ENCODE measurements around the gene TAF11. TPM values are rescaled to one million over a fixed set of nuclear protein-coding genes. Genes with fewer than 3 reads are reported as not detected.
"Not testable (repeated sequence)": the region's sequence is repeated elsewhere in the genome, so short reads cannot be mapped to it uniquely, and the experiment has no call there.

TAF11 gene
- total RNA-seq, 1 donor from 2014 or later = 28.0 TPM

- no peak for ATAC-seq (ENCODE audit: low read depth)
- ChIA-PET POLR2A (interaction anchor here (0.6 kb wide), 1 partner anchor 516 kb away, joined by 4 read pairs; no protein-coding TSS in a partner anchor), CTCF (no interaction called here)
- intact Hi-C loops (cut with micrococcal nuclease) = no loop called here
- Mint-ChIP-seq H3K27ac (no peak overlapping the region), H3K27me3 (no peaks in the 10 kb centered on the region), H3K4me3 (no peak overlapping the region), H3K36me3 (ENCODE audit: low read depth) (peaks cover 64% of the 10 kb centered on the region), H3K9me3 (no peaks in the 10 kb centered on the region), H3K4me1 (no peaks in the 10 kb centered on the region)
- no peak for DNase-seq
- TF ChIP-seq, protein P1, sequence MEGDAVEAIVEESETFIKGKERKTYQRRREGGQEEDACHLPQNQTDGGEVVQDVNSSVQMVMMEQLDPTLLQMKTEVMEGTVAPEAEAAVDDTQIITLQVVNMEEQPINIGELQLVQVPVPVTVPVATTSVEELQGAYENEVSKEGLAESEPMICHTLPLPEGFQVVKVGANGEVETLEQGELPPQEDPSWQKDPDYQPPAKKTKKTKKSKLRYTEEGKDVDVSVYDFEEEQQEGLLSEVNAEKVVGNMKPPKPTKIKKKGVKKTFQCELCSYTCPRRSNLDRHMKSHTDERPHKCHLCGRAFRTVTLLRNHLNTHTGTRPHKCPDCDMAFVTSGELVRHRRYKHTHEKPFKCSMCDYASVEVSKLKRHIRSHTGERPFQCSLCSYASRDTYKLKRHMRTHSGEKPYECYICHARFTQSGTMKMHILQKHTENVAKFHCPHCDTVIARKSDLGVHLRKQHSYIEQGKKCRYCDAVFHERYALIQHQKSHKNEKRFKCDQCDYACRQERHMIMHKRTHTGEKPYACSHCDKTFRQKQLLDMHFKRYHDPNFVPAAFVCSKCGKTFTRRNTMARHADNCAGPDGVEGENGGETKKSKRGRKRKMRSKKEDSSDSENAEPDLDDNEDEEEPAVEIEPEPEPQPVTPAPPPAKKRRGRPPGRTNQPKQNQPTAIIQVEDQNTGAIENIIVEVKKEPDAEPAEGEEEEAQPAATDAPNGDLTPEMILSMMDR (IDR thresholded peaks at IDR 0.05) = no peak
Observed at GRCh38 chr6:34858681-34859080, 29.2 kb downstream of the TAF11 start.

DNA sequence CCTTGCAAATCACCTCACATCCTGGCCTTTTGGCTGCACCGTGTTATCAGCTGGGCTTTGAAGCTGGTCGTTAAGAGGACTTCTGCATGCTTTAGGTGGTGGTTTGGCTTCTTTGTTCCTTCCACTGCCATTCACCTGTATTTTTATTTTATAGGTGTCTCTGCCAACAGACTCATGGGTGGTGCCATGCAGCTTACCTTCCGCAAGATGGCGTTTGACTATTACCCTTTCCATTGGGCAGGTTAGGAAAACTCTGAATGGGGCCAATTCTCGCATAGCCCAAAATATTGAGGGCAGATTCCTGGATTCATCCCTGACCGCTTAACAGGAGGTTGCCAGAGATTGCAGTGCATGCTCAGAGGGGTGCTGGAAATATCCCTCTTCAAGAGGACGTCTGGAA is 32.4 kb downstream of the TAF11 start:
- intact Hi-C loops (cut with micrococcal nuclease) = no loop called here
- no peak for ATAC-seq (ENCODE audit: low read depth)
- POLR2A ChIA-PET = no interaction called here
- Mint-ChIP-seq H3K4me1 (no peaks in the 10 kb centered on the region), H3K27ac (no peak overlapping the region), H3K36me3 (ENCODE audit: low read depth) (peaks cover 69% of the 10 kb centered on the region), H3K9me3 (no peaks in the 10 kb centered on the region), H3K4me3 (no peak overlapping the region), H3K27me3 (no peaks in the 10 kb centered on the region)
- CTCF ChIA-PET = no interaction called here
- TF ChIP-seq, protein P1 (IDR thresholded peaks at IDR 0.05) = no peak
- DNase-seq = no peak

DNA sequence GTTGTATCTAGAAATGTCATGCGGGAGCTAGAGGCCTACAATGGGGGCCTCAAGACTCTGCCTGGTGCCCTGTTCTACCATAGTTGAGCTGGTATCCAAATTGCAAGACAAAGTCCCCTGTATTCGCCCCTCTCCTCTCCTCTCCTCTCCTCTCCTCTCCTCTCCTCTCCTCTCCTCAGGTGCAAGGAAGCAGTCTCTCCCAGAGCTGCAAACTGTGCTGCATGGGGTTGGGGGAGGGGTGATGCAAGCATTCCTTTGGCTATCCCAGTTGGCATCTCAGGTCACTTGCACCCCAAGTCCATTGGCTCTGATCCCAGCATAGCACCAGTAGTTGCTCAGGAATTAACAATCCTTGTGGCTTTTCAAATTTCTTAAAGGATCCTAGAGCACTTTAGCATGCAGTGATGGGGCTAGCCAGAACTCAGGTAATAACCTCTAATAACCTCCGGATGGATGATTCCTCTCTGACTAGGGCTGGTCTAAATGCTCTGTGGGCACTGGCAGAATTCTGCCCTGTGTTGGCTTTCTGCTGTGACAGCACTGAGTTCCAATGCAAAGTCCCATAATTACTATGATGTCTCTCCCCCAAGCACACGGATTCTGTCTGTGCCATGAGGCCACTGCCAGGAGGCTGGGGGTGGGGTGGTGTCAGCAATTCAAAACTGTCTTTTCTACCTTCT is 35.3 kb downstream of the TAF11 start:
- no peak overlapping the region for H3K4me3 Mint-ChIP-seq
- H3K27me3 Mint-ChIP-seq = no peaks in the 10 kb centered on the region
- intact Hi-C loops (cut with micrococcal nuclease) = no loop called here
- CTCF ChIA-PET = no interaction called here
- H3K36me3 Mint-ChIP-seq (ENCODE audit: low read depth) = peaks cover 55% of the 10 kb centered on the region
- no peaks in the 10 kb centered on the region for H3K9me3 Mint-ChIP-seq
- POLR2A ChIA-PET = interaction anchor here (0.6 kb wide), 1 partner anchor 17 kb away, joined by 3 read pairs; no protein-coding TSS in a partner anchor
- H3K27ac Mint-ChIP-seq = no peak overlapping the region
- DNase-seq (no peak), ATAC-seq (ENCODE audit: low read depth) (no peak)
- TF ChIP-seq, protein P1 (IDR thresholded peaks at IDR 0.05) = no peak
- no peaks in the 10 kb centered on the region for H3K4me1 Mint-ChIP-seq

GRCh38 chr6:34851361-34851760 is 36.5 kb downstream of the TAF11 start:
- H3K9me3 Mint-ChIP-seq = no peaks in the 10 kb centered on the region
- no peak overlapping the region for H3K27ac Mint-ChIP-seq
- no peak overlapping the region for H3K4me3 Mint-ChIP-seq
- peaks cover 44% of the 10 kb centered on the region for H3K36me3 Mint-ChIP-seq (ENCODE audit: low read depth)
- POLR2A ChIA-PET = no interaction called here
- CTCF ChIA-PET = no interaction called here
- no peaks in the 10 kb centered on the region for H3K27me3 Mint-ChIP-seq
- H3K4me1 Mint-ChIP-seq = no peaks in the 10 kb centered on the region
- ATAC-seq (ENCODE audit: low read depth) = no peak
- intact Hi-C loops (cut with micrococcal nuclease) = no loop called here
- TF ChIP-seq, protein P1 (IDR thresholded peaks at IDR 0.05) = no peak
- no peak for DNase-seq

DNA sequence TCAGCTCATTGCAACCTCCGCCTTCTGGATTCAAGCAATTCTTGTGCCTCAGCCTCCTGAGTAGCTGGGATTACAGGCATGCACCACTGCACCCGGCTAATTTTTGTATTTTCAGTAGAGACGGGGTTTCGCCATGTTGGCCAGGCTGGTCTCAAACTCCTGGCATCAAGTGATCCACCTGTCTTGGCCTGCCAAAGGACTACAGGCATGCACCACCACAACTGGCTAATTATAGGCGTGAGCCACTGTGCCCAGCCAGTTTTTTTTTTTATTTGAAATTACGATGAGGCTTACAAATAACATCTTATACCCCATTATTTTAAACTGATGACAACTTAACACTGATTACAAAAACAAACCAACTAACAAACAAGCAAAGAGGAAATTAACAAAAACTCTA is 38.8 kb downstream of the TAF11 start:
- ATAC-seq (ENCODE audit: low read depth); H3K4me3 Mint-ChIP-seq; intact Hi-C loops (cut with micrococcal nuclease); H3K27ac Mint-ChIP-seq; DNase-seq; H3K9me3 Mint-ChIP-seq; H3K27me3 Mint-ChIP-seq; H3K4me1 Mint-ChIP-seq; CTCF ChIA-PET; POLR2A ChIA-PET: not testable (repeated sequence)
- H3K36me3 Mint-ChIP-seq (ENCODE audit: low read depth) = peaks cover 37% of the 10 kb centered on the region
